Activated CD4-positive, alpha-beta memory T cell treated with anti-CD3 and anti-CD28 coated beads, Interleukin-2, amount 10 ng/mL, durations not matched to agents 7 days and 5 days (primary cell): ENCODE measurements around the gene FNIP2. TPM values are rescaled to one million over a fixed set of nuclear protein-coding genes. Genes with fewer than 3 reads are reported as not detected.

ENCODE experiments used
- CTCF ChIA-PET: fragments of 350-600 bp; sonication (Branson Sonifier 250); formaldehyde crosslinking; loops from one replicate; lab custom pipeline; 2021; ENCODE audit warnings: antibody characterized with exemption, inconsistent platforms; lab: Charles Lee
- POLR2A ChIA-PET: fragments of 350-600 bp; sonication (Branson Sonifier 250); formaldehyde crosslinking; loops from one replicate; lab custom pipeline; 2021; ENCODE audit warnings: antibody characterized with exemption; lab: Charles Lee
- DNase-seq: peaks from one replicate; pipeline ENCODE4 v3.0.0-alpha.2; 2020
- H3K27ac Mint-ChIP-seq: one replicate; pipeline ENCODE4 v1.8.0; 2021; ENCODE audit warnings: mild to moderate bottlenecking, mixed read lengths
- H3K27me3 Mint-ChIP-seq: one replicate; pipeline ENCODE4 v1.8.0; 2021; ENCODE audit warnings: mixed read lengths
- H3K36me3 Mint-ChIP-seq: one replicate; pipeline ENCODE4 v1.8.0; 2021; ENCODE audit warnings: low read depth, mixed read lengths
- H3K4me1 Mint-ChIP-seq: one replicate; pipeline ENCODE4 v1.8.0; 2021; ENCODE audit warnings: mixed read lengths
- H3K4me3 Mint-ChIP-seq: one replicate; pipeline ENCODE4 v1.8.0; 2021; ENCODE audit warnings: mild to moderate bottlenecking, mixed read lengths
- H3K9me3 Mint-ChIP-seq: one replicate; pipeline ENCODE4 v1.8.0; 2021; ENCODE audit warnings: mixed read lengths
- total RNA-seq, 2 experiments: library from RNA; stranded (reverse); gene quantifications; one replicate each; pipeline ENCODE4 v1.2.3, GENCODE V29; 2021

FNIP2 gene
- total RNA-seq, 2 experiments from 2014 or later, result 16.9 to 17.3 TPM

GRCh38 chr4:158814207-158814606, 45.4 kb downstream of the FNIP2 start:
- POLR2A ChIA-PET, result no interaction called here
- DNase-seq, result no peak
- Mint-ChIP-seq H3K4me3 (no peak overlapping the region), H3K4me1 (peaks cover 56% of the 10 kb centered on the region), H3K27ac (no peak overlapping the region), H3K27me3 (no peaks in the 10 kb centered on the region), H3K9me3 (no peaks in the 10 kb centered on the region), H3K36me3 (no peaks in the 10 kb centered on the region)
- CTCF ChIA-PET, result no interaction called here

- no peaks in the 10 kb centered on the region for H3K27me3 Mint-ChIP-seq
- ChIA-PET POLR2A (no interaction called here), CTCF (interaction anchor here (1.0 kb wide), 1 partner anchor 12 kb away, joined by 3 read pairs; no protein-coding TSS in a partner anchor)
- H3K4me3 Mint-ChIP-seq, result no peak overlapping the region
- H3K27ac Mint-ChIP-seq, result no peak overlapping the region
- no peaks in the 10 kb centered on the region for H3K9me3 Mint-ChIP-seq
- no peak for DNase-seq
- H3K4me1 Mint-ChIP-seq, result peaks cover 55% of the 10 kb centered on the region
- H3K36me3 Mint-ChIP-seq, result no peaks in the 10 kb centered on the region
Observed at GRCh38 chr4:158814636-158815330, 46.0 kb downstream of the FNIP2 start.

DNA sequence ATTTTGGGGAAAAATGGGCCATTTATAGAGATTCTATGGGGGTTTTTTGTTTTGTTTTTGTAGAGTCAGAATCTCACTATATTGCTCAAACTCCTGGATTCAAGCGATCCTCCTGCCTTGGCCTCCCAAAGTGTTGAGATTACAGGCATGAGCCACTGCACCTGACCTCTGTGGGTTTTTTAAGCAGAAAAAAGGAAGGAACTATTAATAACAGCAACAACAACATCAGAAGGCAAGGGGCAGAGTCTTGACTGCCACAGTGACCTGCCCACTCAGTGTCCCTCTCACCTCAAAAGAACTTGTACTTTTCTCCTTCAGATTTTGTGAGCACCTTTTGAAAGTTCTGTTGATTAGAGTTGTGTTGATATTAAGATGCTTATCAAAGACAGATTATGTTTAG, 48.1 kb downstream of the FNIP2 start:
- Mint-ChIP-seq H3K4me3 (no peak overlapping the region), H3K36me3 (no peaks in the 10 kb centered on the region), H3K27ac (no peak overlapping the region), H3K27me3 (no peaks in the 10 kb centered on the region), H3K9me3 (no peaks in the 10 kb centered on the region), H3K4me1 (peaks cover 55% of the 10 kb centered on the region)
- CTCF ChIA-PET, result no interaction called here
- POLR2A ChIA-PET, result no interaction called here
- DNase-seq, result no peak

DNA sequence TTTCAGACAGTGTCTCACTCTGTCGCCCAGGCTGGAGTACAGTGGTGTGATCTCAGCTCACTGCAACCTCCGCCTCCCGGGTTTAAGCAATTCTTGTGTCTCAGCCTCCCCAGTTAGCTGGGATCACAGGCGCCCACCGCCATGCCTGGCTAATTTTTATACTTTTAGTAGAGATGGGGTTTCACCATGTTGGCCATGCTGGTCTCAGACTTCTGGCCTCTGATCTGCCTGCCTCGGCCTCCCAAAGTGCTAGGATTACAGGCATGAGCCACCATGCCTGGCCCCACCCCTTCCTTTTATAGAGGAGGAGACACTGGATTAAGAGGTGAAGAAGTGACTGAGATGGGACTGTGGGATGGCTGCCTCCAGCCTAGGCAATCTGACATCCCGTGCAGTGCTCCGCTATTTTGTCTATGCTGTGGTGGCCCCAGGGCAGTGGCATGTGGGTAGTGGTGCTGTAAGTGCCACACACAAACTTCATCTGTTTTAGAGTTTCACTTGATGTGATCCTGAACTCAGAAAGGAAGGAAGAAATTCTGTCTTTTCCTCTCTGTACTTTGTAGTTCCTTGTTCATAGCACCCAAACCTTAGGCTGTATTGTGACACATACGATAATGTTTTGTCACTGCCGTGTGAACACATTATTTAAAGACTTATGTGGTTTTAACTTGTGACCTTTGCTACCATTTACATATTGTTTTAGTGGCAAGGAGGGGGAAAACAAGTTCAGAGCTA, 48.9 kb downstream of the FNIP2 start:
- Mint-ChIP-seq H3K4me3 (no peak overlapping the region), H3K36me3 (no peaks in the 10 kb centered on the region), H3K27ac (peak overlapping the region; percentile 22), H3K27me3 (no peaks in the 10 kb centered on the region), H3K9me3 (no peaks in the 10 kb centered on the region), H3K4me1 (peaks cover 54% of the 10 kb centered on the region)
- POLR2A ChIA-PET, result no interaction called here
- DNase-seq, result no peak
- CTCF ChIA-PET, result interaction anchor here (1.3 kb wide), 1 partner anchor 34 kb away, joined by 3 read pairs; no protein-coding TSS in a partner anchor

GRCh38 chr4:158818560-158819140, 49.8 kb downstream of the FNIP2 start:
- no peak for DNase-seq
- ChIA-PET CTCF (interaction anchor here (1.3 kb wide), 1 partner anchor 33 kb away, joined by 3 read pairs; no protein-coding TSS in a partner anchor), POLR2A (no interaction called here)
- H3K27me3 Mint-ChIP-seq, result no peaks in the 10 kb centered on the region
- peaks cover 59% of the 10 kb centered on the region for H3K4me1 Mint-ChIP-seq
- no peaks in the 10 kb centered on the region for H3K36me3 Mint-ChIP-seq
- no peak overlapping the region for H3K4me3 Mint-ChIP-seq
- no peak overlapping the region for H3K27ac Mint-ChIP-seq
- no peaks in the 10 kb centered on the region for H3K9me3 Mint-ChIP-seq

GRCh38 chr4:158819942-158820786, 51.3 kb downstream of the FNIP2 start:
- no peak for DNase-seq
- peak overlapping the region; percentile 55 for H3K27ac Mint-ChIP-seq
- POLR2A ChIA-PET, result no interaction called here
- no peaks in the 10 kb centered on the region for H3K27me3 Mint-ChIP-seq
- H3K4me3 Mint-ChIP-seq, result no peak overlapping the region
- no peaks in the 10 kb centered on the region for H3K9me3 Mint-ChIP-seq
- no peaks in the 10 kb centered on the region for H3K36me3 Mint-ChIP-seq
- H3K4me1 Mint-ChIP-seq, result peaks cover 70% of the 10 kb centered on the region
- CTCF ChIA-PET, result no interaction called here

DNA sequence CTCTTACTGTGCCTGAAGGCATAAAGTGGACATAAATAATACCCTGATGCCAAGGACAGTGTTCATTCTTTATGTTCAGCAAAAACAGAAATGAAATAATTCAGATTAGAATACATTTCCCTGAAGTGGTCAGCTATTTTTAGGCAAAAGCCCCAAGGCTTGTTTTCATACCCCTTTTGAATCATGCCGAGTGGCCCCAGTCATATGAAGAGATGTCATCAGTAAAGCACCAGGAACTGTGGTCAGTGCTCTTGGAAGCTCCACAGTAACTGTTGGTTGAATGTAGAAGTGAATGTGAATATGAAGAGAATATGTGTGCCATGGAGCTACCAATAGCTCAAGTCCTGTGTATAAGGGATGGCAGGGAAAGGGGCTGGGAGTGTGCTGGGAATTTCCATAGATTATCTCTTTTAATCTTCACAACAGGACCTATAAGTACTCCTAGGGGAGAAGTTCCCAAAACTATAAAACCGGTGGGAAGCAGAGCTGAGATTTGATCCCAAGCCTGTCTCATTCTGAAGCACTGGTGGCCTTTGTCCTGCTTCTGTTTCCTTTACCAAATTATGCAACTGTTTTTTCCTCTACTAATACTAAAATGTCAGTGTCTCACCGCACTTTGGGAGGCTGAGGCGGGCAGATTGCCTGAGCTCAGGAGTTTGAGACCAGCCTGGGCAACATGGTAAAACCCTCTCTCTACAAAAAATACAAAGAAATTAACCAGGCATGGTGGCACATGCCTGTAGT, 52.6 kb downstream of the FNIP2 start:
- DNase-seq, result no peak
- POLR2A ChIA-PET, result interaction anchor here (1.2 kb wide), 1 partner anchor 98 kb away, joined by 6 read pairs; the partner anchor contains the start of gene PPID
- Mint-ChIP-seq H3K27ac (peak overlapping the region; percentile 55), H3K4me1 (peaks cover 82% of the 10 kb centered on the region), H3K27me3 (no peaks in the 10 kb centered on the region), H3K36me3 (peaks cover 3% of the 10 kb centered on the region), H3K4me3 (no peak overlapping the region), H3K9me3 (no peaks in the 10 kb centered on the region)
- CTCF ChIA-PET, result interaction anchor here (0.8 kb wide), 1 partner anchor 196 kb away, joined by 3 read pairs; no protein-coding TSS in a partner anchor

DNA sequence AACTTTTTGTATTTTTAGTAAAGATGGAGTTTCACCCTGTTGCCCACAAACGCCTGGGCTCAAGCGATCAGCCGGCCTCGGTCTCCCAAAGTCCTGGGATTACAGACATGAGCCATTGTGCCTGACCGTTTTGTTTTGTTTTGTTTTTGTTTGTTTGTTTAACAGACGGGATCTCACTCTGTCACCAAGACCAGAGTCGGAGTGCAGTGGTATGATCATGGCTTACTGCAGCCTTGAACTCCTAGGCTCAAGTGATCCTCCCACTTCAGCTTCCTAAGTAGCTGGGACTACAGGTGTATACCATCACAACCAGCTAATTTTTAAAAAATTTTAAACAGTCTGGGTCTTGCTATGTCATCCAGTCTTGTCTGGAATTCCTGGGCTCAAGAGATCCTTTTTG, 53.5 kb downstream of the FNIP2 start:
- Mint-ChIP-seq H3K27ac (no peak overlapping the region), H3K4me3 (no peak overlapping the region), H3K36me3 (peaks cover 9% of the 10 kb centered on the region), H3K27me3 (no peaks in the 10 kb centered on the region), H3K9me3 (no peaks in the 10 kb centered on the region), H3K4me1 (peaks cover 84% of the 10 kb centered on the region)
- ChIA-PET POLR2A (no interaction called here), CTCF (interaction anchor here (1.1 kb wide), 1 partner anchor 27 kb away, joined by 3 read pairs; no protein-coding TSS in a partner anchor)
- DNase-seq, result no peak

GRCh38 chr4:158823461-158823873, 54.6 kb downstream of the FNIP2 start:
- POLR2A ChIA-PET, result interaction anchor here (1.0 kb wide), 1 partner anchor 13 kb away, joined by 3 read pairs; no protein-coding TSS in a partner anchor
- H3K27ac Mint-ChIP-seq, result no peak overlapping the region
- no peak for DNase-seq
- no peaks in the 10 kb centered on the region for H3K27me3 Mint-ChIP-seq
- no peak overlapping the region for H3K4me3 Mint-ChIP-seq
- H3K9me3 Mint-ChIP-seq, result no peaks in the 10 kb centered on the region
- CTCF ChIA-PET, result no interaction called here
- peaks cover 86% of the 10 kb centered on the region for H3K4me1 Mint-ChIP-seq
- H3K36me3 Mint-ChIP-seq, result peaks cover 9% of the 10 kb centered on the region

DNA sequence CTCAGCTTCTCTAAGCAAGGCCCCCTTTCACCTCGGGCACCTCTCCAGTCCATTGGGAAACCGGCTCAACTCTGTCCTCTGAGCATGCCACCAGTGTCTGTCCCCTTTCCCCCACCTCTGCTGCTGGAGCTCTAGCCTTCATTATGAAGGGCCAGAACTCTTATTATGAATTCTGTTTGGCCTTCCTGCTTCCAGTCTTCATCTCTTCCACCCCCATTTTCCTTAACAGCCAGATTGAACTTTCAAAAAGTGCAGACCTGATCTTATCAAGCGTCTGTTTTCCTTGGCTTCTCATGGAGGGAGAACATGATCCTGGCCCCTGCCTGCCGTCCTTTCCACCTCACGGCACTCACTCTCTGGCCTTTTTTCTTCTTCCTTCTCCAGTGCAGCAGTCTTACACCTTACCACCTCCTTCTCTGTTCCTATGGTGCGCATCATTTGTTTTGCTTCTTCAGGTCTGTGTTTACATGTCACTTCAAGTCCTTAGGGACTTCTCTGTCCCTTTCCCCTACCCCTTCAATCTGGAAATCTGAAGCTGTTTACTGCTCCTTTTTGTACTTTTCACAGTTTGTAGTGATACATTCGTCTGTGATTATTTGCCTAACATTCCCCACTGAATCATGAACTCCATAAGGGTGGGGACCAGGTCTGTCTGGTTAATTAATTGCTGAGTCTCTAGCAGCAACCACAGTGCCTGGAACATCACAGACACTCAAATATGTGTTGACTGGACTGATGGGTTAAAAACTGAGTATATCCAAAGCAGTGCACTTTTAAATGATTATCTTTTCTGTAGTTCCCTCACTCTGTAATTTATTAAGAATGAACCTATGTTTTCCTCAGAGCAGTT, 55.8 kb downstream of the FNIP2 start:
- Mint-ChIP-seq H3K4me3 (no peak overlapping the region), H3K27ac (peak overlapping the region; percentile 13), H3K27me3 (no peaks in the 10 kb centered on the region), H3K36me3 (peaks cover 16% of the 10 kb centered on the region), H3K9me3 (no peaks in the 10 kb centered on the region), H3K4me1 (peaks cover 80% of the 10 kb centered on the region)
- POLR2A ChIA-PET, result interaction anchor here (3.9 kb wide), 1 partner anchor 55 kb away, joined by 13 read pairs; the partner anchor contains the start of gene FNIP2
- CTCF ChIA-PET, result no interaction called here
- no peak for DNase-seq

DNA sequence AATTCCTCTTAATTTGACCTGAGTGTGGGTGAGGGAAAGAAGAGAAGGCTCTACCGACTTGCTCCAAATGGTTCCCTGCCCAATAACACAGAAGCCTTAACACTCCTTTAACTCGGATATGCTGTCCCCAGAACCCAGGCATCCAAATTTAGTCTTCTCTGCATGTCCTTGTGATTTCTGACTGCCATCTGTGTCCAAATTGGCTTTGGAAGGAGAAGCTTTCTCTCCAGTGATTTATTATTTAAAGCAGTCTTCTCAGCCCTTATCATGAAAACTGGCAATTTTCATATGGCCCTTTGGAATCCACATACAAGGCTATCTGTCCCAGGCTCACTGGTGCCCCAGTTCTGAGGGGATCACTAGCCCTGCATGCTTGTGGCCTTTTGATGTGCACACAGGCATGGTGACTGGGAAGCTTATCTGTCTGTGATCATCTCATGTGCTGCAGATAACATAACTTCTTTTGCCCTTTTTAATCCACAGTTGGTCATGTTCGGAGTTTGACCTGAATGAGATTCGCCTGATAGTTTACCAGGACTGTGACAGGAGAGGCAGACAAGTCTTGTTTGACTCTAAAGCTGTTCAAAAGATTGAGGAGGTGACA, 56.7 kb downstream of the FNIP2 start:
- Mint-ChIP-seq H3K27ac (no peak overlapping the region), H3K36me3 (peaks cover 22% of the 10 kb centered on the region), H3K27me3 (no peaks in the 10 kb centered on the region), H3K4me1 (peaks cover 72% of the 10 kb centered on the region), H3K9me3 (no peaks in the 10 kb centered on the region), H3K4me3 (no peak overlapping the region)
- ChIA-PET CTCF (interaction anchor here (2.5 kb wide), 1 partner anchor 26 kb away, joined by 8 read pairs; no protein-coding TSS in a partner anchor), POLR2A (interaction anchor here (0.8 to 3.9 kb wide), 5 partner anchors 16 to 155 kb away, joined by 3 to 13 read pairs (median 4); partner anchors contain the start of gene FNIP2)
- DNase-seq, result no peak
